Measurements from ENCODE around the gene VEPH1. TPM values are rescaled to one million over a fixed set of nuclear protein-coding genes. Genes with fewer than 3 reads are reported as not detected.

VEPH1 gene
- total RNA-seq, 1 donor from 2014 or later: 0.16 TPM

GRCh38 chr3:157294953-157295352 lies 208.3 kb downstream of the VEPH1 start:
- DNase-seq: no peak
- H3K36me3 ChIP-seq: no peaks in the 10 kb centered on the region
- no peak overlapping the region for H3K27ac ChIP-seq (replicated peaks)
- no peaks in the 10 kb centered on the region for H3K9me3 ChIP-seq (replicated peaks)
- no peaks in the 10 kb centered on the region for H3K4me1 ChIP-seq
- H3K4me3 ChIP-seq: no peak overlapping the region
- TF ChIP-seq CTCF (IDR thresholded peaks at IDR 0.05; ENCODE audit: borderline replicate concordance): no peak
- no peaks in the 10 kb centered on the region for H3K27me3 ChIP-seq (ENCODE audit: low read depth)
- intact Hi-C loops (cut with micrococcal nuclease): no loop called here

- DNase-seq: no peak
- Histone ChIP-seq H3K27me3 (ENCODE audit: low read depth) (no peaks in the 10 kb centered on the region), H3K4me1 (no peaks in the 10 kb centered on the region), H3K27ac (replicated peaks) (no peak overlapping the region), H3K4me3 (no peak overlapping the region), H3K36me3 (no peaks in the 10 kb centered on the region), H3K9me3 (replicated peaks) (no peaks in the 10 kb centered on the region)
- no peak for TF ChIP-seq CTCF (IDR thresholded peaks at IDR 0.05; ENCODE audit: borderline replicate concordance)
- intact Hi-C loops (cut with micrococcal nuclease): no loop called here
Observed at GRCh38 chr3:157294491-157294890, 208.7 kb downstream of the VEPH1 start.

- TF ChIP-seq CTCF (IDR thresholded peaks at IDR 0.05; ENCODE audit: borderline replicate concordance): no peak
- DNase-seq: no peak
- intact Hi-C loops (cut with micrococcal nuclease): no loop called here
- Histone ChIP-seq H3K4me3 (no peak overlapping the region), H3K36me3 (no peaks in the 10 kb centered on the region), H3K9me3 (replicated peaks) (no peaks in the 10 kb centered on the region), H3K27me3 (ENCODE audit: low read depth) (no peaks in the 10 kb centered on the region), H3K4me1 (no peaks in the 10 kb centered on the region), H3K27ac (replicated peaks) (no peak overlapping the region)
Observed at GRCh38 chr3:157290766-157291165, 212.4 kb downstream of the VEPH1 start.

GRCh38 chr3:157285966-157286365 lies 217.2 kb downstream of the VEPH1 start:
- Histone ChIP-seq H3K27ac (replicated peaks) (no peak overlapping the region), H3K36me3 (no peaks in the 10 kb centered on the region), H3K9me3 (replicated peaks) (no peaks in the 10 kb centered on the region), H3K4me1 (peaks cover 14% of the 10 kb centered on the region), H3K4me3 (no peak overlapping the region), H3K27me3 (ENCODE audit: low read depth) (no peaks in the 10 kb centered on the region)
- no peak for DNase-seq
- TF ChIP-seq CTCF (IDR thresholded peaks at IDR 0.05; ENCODE audit: borderline replicate concordance): no peak
- intact Hi-C loops (cut with micrococcal nuclease): no loop called here

- Histone ChIP-seq H3K27me3 (ENCODE audit: low read depth) (no peaks in the 10 kb centered on the region), H3K4me3 (no peak overlapping the region), H3K9me3 (replicated peaks) (no peaks in the 10 kb centered on the region), H3K4me1 (peaks cover 16% of the 10 kb centered on the region), H3K36me3 (no peaks in the 10 kb centered on the region), H3K27ac (replicated peaks) (no peak overlapping the region)
- TF ChIP-seq CTCF (IDR thresholded peaks at IDR 0.05; ENCODE audit: borderline replicate concordance): no peak
- no peak for DNase-seq
- intact Hi-C loops (cut with micrococcal nuclease): no loop called here
Observed at GRCh38 chr3:157285141-157285540, 218.1 kb downstream of the VEPH1 start.

- no peak for TF ChIP-seq CTCF (IDR thresholded peaks at IDR 0.05; ENCODE audit: borderline replicate concordance)
- Histone ChIP-seq H3K27ac (replicated peaks) (no peak overlapping the region), H3K9me3 (replicated peaks) (no peaks in the 10 kb centered on the region), H3K4me1 (peaks cover 17% of the 10 kb centered on the region), H3K27me3 (ENCODE audit: low read depth) (no peaks in the 10 kb centered on the region), H3K4me3 (no peak overlapping the region), H3K36me3 (no peaks in the 10 kb centered on the region)
- intact Hi-C loops (cut with micrococcal nuclease): no loop called here
- no peak for DNase-seq
Observed at GRCh38 chr3:157284688-157285087, 218.5 kb downstream of the VEPH1 start.
